ENCODE data around the gene ENDOD1. TPM values are rescaled to one million over a fixed set of nuclear protein-coding genes. Genes with fewer than 3 reads are reported as not detected.
A peak's percentile ranks its signal among the peaks of the same experiment; 100 is the strongest.
"Not testable (repeated sequence)": the region's sequence is repeated elsewhere in the genome, so short reads cannot be mapped to it uniquely, and the experiment has no call there.

The ENDOD1 gene
- total RNA-seq, result 36.7 TPM

GRCh38 chr11:95089620-95090542 is at the start of gene ENDOD1:
ENDOD1 (plus strand) TSS chr11:95089846; CDS start chr11:95089928, 82 bp downstream.
- DNase-seq (ENCODE audit: low spot score), result peak; percentile 86

- DNase-seq (ENCODE audit: low spot score), result no peak
These were observed 47.4 kb upstream of the ENDOD1 start for GRCh38 chr11:95042239-95042638.

GRCh38 chr11:95042906-95043305 is 46.7 kb upstream of the ENDOD1 start:
- DNase-seq (ENCODE audit: low spot score), result no peak

GRCh38 chr11:95044010-95044409 is 45.6 kb upstream of the ENDOD1 start:
- no peak for DNase-seq (ENCODE audit: low spot score)

GRCh38 chr11:95045812-95046211 is 43.8 kb upstream of the ENDOD1 start:
- no peak for DNase-seq (ENCODE audit: low spot score)

- not testable (repeated sequence) for DNase-seq (ENCODE audit: low spot score)
These were observed 40.5 kb upstream of the ENDOD1 start, which contains the start of gene KDM4F for GRCh38 chr11:95049122-95049521. KDM4F (plus strand) TSS chr11:95049422.

- no peak for DNase-seq (ENCODE audit: low spot score)
These were observed 38.9 kb upstream of the ENDOD1 start for GRCh38 chr11:95050595-95051202.

- DNase-seq (ENCODE audit: low spot score), result no peak
These were observed 35.3 kb upstream of the ENDOD1 start for GRCh38 chr11:95054356-95054755.

- DNase-seq (ENCODE audit: low spot score), result no peak
These were observed 34.3 kb upstream of the ENDOD1 start for GRCh38 chr11:95055283-95055897.

- DNase-seq (ENCODE audit: low spot score), result no peak
These were observed 31.7 kb upstream of the ENDOD1 start for GRCh38 chr11:95057959-95058358.

GRCh38 chr11:95058621-95059020 is 31.0 kb upstream of the ENDOD1 start:
- no peak for DNase-seq (ENCODE audit: low spot score)

- DNase-seq (ENCODE audit: low spot score), result no peak
These were observed 30.6 kb upstream of the ENDOD1 start for GRCh38 chr11:95059046-95059445.

- DNase-seq (ENCODE audit: low spot score), result no peak
These were observed 24.3 kb upstream of the ENDOD1 start for GRCh38 chr11:95065336-95065735.

GRCh38 chr11:95066716-95067038 is 23.0 kb upstream of the ENDOD1 start, which contains the start of gene SRSF8:
SRSF8 (plus strand) TSS chr11:95066919; CDS start chr11:95067227, 308 bp downstream.
- no peak for DNase-seq (ENCODE audit: low spot score)

GRCh38 chr11:95067039-95067840 is 22.4 kb upstream of the ENDOD1 start:
- peak; percentile 86 for DNase-seq (ENCODE audit: low spot score)

- no peak for DNase-seq (ENCODE audit: low spot score)
These were observed 21.8 kb upstream of the ENDOD1 start for GRCh38 chr11:95067841-95068219.

GRCh38 chr11:95068549-95068948 is 21.1 kb upstream of the ENDOD1 start:
- peak; percentile 83 for DNase-seq (ENCODE audit: low spot score)

GRCh38 chr11:95070471-95070870 is 19.2 kb upstream of the ENDOD1 start:
- no peak for DNase-seq (ENCODE audit: low spot score)

- DNase-seq (ENCODE audit: low spot score), result no peak
These were observed 16.7 kb upstream of the ENDOD1 start for GRCh38 chr11:95072948-95073347.

- peak; percentile 72 for DNase-seq (ENCODE audit: low spot score)
These were observed 14.7 kb upstream of the ENDOD1 start for GRCh38 chr11:95074792-95075563.

GRCh38 chr11:95076416-95076815 is 13.2 kb upstream of the ENDOD1 start:
- DNase-seq (ENCODE audit: low spot score), result no peak
